ENCODE measurements around the gene TLDC2.
A peak's percentile ranks its signal among the peaks of the same experiment; 100 is the strongest.

The TLDC2 gene

GRCh38 chr20:36850759-36851158 lies 25.2 kb upstream of the TLDC2 start:
- DNase-seq: no peak

DNA sequence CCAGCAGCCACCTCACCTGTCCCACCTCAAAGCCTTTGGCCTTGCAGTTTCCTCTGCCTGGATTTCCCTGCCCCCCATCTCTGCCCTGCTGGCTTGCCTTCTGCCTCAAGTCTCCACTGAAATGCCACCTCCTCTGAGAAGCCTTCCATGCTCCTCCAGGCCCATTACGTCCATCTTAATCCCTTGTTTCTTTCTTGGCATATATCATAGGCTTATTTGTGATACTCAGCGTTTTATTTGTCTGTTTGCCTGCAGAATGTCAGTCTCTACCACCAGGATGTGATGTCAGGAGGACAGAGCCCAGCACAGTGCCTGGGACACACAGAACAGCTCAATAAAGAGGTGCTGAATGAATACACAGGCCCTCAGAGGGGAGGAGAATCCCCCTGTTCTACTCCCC lies 24.4 kb upstream of the TLDC2 start:
- no peak for DNase-seq

DNA sequence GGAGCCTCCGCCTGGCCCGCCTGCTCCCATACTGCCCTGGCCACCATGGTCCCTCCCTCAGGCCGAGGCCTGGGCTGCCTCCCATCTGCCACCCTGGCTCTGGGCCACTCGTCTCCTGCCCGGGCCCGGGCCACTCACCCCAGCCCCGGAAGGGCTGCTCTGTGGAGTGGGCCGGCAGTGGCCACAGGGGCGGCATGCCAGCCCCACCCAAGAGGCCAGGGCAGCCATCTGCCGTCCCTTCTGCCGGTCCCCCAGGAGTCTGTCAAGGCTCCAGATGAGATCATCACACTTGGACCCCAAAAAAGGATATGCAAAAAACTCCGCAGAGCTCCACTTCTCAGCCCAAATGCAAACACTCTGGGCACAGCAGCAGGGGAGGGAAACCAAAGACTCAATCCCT lies 23.8 kb upstream of the TLDC2 start:
- no peak for DNase-seq

GRCh38 chr20:36854348-36855240 lies 21.3 kb upstream of the TLDC2 start:
- DNase-seq: no peak

DNA sequence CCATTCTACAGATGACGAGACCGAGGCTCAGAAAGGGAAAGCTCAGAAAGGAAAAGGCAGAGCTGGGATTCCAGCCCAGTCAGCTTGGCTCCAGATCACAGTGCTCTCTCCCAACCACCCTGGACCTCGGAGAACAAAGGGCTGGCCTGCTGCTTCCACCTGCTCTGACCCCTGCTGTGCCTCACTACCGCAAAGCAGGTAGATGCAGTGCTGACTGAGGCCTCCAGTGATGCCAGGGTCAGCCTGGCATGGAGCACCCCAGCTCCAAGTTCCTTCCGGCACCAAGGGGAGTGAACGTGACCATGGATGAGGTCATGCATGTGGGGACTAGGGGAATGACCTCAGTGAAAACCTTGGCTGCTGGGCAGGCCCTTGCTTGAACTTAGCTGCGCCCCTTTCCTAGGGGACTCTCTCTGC lies 20.7 kb upstream of the TLDC2 start:
- DNase-seq: no peak

DNA sequence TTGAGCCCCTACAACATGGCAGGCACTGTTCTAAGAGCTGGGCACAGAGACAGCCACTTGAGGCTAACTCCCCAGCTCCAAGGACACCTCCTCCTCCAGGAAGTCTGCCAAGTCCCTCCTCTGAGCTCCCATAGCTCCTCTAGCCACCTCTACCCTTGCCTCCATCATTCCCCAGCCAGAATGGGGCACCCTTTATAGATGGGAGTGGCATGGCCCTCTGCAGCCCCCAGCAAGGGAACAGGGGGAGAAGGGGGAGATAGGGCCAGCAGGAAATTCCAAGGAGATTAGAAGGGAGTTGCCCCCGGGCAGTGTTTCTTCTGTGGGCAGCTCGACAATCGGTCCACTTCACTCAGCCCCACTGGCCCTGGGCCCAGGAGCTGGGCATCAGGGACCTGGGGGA lies 19.7 kb upstream of the TLDC2 start:
- DNase-seq: no peak

- DNase-seq: no peak
Measured at GRCh38 chr20:36856691-36857635, 19.0 kb upstream of the TLDC2 start.

GRCh38 chr20:36859282-36859555 lies 16.7 kb upstream of the TLDC2 start:
- DNase-seq: no peak

- DNase-seq: no peak
Measured at GRCh38 chr20:36859700-36860330, 16.1 kb upstream of the TLDC2 start.

- no peak for DNase-seq
Measured at GRCh38 chr20:36860339-36860738, 15.6 kb upstream of the TLDC2 start.

GRCh38 chr20:36860811-36861624 lies 14.9 kb upstream of the TLDC2 start:
- no peak for DNase-seq

DNA sequence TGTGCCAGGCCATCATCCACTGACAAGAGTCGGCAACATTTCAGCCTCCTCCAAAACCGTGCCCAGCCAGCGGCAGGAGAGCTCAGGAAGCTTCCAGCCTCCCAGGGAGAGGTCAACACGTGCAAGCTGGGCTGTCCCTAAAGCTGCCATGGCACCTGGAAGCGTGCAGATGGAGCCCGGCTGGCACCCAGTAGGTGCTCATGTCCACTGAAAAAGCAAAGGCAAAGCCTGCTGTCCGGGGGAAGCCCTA lies 14.4 kb upstream of the TLDC2 start:
- DNase-seq: no peak

- peak; percentile 87 for DNase-seq
Measured at GRCh38 chr20:36861875-36862801, 13.8 kb upstream of the TLDC2 start.

- DNase-seq: no peak
Measured at GRCh38 chr20:36862857-36863668, 12.9 kb upstream of the TLDC2 start.

DNA sequence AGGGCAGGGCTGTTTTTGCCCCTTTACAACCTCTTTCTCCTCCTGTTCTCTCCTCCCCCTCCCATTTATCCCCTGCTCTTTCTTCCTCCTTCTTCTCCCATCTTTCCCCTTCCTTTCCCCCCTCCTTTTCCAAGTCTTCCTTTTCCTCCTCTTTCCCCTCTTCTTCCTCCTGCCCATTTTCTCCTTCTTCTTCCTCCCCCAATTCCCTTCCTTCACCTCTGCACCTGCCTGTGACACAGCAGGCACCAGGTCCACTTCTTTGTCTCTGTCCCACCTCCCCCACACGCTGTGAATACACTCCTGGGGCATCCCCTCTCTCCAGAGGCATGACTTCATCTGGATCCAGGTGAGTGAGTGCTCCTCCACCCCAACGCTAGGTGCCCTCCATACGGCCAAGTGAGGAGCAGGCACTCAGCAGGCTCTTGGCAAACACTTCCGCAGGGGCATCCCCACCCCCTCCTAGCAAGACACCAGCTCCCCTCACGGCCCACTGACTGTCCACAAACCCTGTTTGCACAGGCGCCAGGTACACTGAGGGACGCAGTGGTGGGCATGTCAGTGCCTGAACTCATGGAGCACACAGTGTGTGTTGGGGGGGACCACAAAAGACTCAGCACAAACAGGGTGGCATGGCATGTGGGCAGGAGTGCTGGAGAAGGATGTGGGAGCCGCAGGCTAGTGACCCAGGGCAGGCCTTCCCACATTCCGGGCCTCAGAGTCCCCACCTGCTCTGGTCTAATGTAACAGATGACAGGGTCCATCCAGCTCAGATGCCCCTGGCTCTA lies 10.7 kb upstream of the TLDC2 start:
- DNase-seq: peak; percentile 69

DNA sequence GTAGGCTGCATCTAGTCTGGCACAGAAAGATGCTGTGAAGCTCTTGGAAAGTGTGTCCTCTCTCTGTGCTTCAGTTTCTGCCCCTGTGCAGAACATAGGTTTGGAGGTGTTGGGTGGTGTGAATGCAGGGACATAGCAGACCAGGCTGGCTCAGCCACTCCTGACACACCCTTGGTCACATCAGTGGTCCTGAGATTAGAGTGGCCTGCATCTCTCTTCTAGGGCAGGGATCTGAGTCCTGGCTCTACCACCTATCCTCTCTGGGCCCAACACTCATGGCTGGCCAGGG lies 10.1 kb upstream of the TLDC2 start:
- DNase-seq: no peak

DNA sequence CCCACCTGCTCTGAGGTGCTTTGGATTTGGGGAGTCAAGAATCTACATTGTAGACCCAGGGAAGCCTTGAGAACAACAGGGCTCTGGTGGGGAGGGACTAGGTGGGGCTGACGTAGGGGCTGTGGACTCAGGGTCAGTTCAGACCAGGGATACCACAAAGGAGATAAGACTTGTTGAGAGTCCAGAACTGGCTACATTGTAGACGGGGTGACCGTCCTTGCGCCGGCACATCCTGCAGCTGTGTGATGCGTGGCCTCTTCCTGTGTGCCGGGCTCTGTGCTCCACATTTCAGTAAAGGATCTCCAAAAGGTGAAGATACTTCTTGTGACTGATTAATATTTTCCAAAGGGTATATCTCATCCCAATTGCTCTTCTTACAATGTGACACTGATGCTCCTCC lies 9.8 kb upstream of the TLDC2 start:
- DNase-seq: no peak

DNA sequence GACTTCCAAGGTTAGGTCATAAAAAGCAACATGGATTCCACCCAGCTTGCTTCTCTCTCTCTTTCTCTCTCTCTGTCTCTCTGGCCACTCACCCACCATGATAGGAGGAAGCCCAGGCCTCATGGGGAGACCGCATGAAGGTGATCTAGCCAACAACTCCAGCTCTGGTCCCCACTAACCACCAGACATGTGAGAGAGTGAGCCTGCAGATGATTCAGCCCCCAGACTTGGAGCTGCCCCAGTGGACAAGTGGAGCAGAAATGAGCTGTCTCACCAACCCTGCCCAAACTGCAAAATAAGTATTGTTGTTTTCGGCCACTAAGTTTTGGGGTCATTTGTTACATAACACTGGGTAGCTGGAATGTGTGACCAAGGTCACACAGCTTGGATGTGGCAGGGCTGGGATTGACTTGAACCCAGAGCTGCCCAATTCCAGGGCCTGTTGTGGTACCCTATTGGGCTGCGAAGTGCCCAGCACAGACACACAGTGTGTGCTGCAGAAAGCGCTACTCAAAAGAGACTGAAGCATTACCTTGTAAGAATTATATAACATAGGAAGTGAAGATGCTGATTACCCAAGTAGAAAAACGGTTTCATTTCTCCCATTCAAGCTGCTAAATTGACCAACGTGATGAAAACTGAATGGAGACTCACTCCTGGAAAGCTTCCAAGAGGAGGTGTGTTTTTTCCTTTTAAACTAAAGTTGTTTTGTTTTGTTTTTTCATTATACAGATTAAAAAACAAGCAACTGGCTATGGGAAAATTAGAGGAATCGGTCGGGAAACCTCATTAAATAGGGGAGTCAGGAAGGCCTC lies 9.1 kb upstream of the TLDC2 start:
- no peak for DNase-seq
